Mesothelial cell of epicardium (in vitro differentiated cells): ENCODE measurements around the gene SYNGAP1. TPM values are rescaled to one million over a fixed set of nuclear protein-coding genes. Genes with fewer than 3 reads are reported as not detected.

Source experiments
- DNase-seq, 2 experiments: peaks; one replicate each; pipeline ENCODE4 v3.0.0; 2021; ENCODE audit warnings: low spot score in 2 of 2; ENCODE audit not compliant: unreplicated experiment in 2 of 2
- H3K27ac Mint-ChIP-seq: 2 replicates; pipeline ENCODE4 v1.8.0; 2021; ENCODE audit warnings: mixed read lengths
- H3K27me3 Mint-ChIP-seq: 2 replicates; pipeline ENCODE4 v1.8.0; 2021; ENCODE audit warnings: low read depth, mixed read lengths
- H3K36me3 Mint-ChIP-seq: 2 replicates; pipeline ENCODE4 v1.8.0; 2021; ENCODE audit warnings: mixed read lengths
- H3K4me1 Mint-ChIP-seq: 2 replicates; pipeline ENCODE4 v1.8.0; 2021; ENCODE audit warnings: mixed read lengths
- H3K4me3 Mint-ChIP-seq: 2 replicates; pipeline ENCODE4 v1.8.0; 2021; ENCODE audit warnings: mild to moderate bottlenecking, moderate library complexity, mixed read lengths
- H3K9me3 Mint-ChIP-seq: 2 replicates; pipeline ENCODE4 v1.8.0; 2021; ENCODE audit warnings: mixed read lengths
- total RNA-seq: library from RNA; stranded (reverse); gene quantifications from 3 replicates; pipeline ENCODE4 v1.2.1, GENCODE V29; 2021
- TF ChIP-seq, protein P1 (sequence below): fragments of 200-600 bp; sonication (generic); IDR thresholded peaks from one replicate; pipeline ENCODE4 v1.5.0; 2021; ENCODE audit warnings: antibody characterized with exemption; ENCODE audit not compliant: unreplicated experiment

The SYNGAP1 gene
- total RNA-seq, 1 donor from 2014 or later: 66.1 TPM

DNA sequence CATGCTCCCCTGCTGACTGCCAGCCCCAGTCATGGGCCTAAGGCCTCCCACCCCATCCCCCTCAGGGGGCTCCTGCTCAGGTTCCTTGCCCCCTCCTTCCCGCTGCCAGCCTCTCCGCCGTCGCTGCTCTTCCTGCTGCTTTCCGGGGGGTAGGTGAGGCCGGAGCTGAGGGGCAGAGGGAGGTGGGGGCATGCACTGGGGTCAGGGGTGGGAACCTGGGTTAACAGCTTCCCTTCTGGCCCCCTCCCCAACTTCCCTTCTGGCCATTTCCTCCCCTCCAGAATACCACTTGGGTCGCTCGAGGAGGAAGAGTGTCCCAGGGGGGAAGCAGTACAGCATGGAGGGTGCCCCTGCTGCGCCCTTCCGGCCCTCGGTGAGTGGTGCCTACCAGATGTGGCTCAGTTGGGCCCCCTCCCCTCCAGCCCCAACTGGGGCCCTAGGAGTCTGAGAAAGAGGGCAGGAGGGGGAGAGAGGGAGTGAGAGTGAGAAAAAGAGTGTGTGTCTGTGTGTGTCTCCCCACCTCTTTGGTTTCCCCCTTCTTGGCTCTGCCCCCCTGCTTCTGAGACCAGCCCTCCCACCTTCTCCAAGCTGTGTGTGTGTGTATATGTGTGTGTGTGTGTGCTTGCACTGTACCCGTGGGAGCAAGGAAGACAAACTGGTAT, 12.1 kb downstream of the SYNGAP1 start:
- Mint-ChIP-seq H3K27ac (peak overlapping the region; percentile 65), H3K9me3 (no peaks in the 10 kb centered on the region)

GRCh38 chr6:33432546-33432945, 12.7 kb downstream of the SYNGAP1 start:
- H3K36me3 Mint-ChIP-seq: peaks cover 22% of the 10 kb centered on the region
- no peaks in the 10 kb centered on the region for H3K27me3 Mint-ChIP-seq
- no peaks in the 10 kb centered on the region for H3K9me3 Mint-ChIP-seq
- peak overlapping the region; percentile 21 for H3K4me3 Mint-ChIP-seq
- TF ChIP-seq, protein P1, sequence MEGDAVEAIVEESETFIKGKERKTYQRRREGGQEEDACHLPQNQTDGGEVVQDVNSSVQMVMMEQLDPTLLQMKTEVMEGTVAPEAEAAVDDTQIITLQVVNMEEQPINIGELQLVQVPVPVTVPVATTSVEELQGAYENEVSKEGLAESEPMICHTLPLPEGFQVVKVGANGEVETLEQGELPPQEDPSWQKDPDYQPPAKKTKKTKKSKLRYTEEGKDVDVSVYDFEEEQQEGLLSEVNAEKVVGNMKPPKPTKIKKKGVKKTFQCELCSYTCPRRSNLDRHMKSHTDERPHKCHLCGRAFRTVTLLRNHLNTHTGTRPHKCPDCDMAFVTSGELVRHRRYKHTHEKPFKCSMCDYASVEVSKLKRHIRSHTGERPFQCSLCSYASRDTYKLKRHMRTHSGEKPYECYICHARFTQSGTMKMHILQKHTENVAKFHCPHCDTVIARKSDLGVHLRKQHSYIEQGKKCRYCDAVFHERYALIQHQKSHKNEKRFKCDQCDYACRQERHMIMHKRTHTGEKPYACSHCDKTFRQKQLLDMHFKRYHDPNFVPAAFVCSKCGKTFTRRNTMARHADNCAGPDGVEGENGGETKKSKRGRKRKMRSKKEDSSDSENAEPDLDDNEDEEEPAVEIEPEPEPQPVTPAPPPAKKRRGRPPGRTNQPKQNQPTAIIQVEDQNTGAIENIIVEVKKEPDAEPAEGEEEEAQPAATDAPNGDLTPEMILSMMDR: no peak
- no peak for DNase-seq
- H3K27ac Mint-ChIP-seq: peak overlapping the region; percentile 75
- H3K4me1 Mint-ChIP-seq: peaks cover 55% of the 10 kb centered on the region

More for the DNA sequence above, 12.1 kb downstream of the SYNGAP1 start:
- H3K4me3 Mint-ChIP-seq: peak overlapping the region; percentile 20
- peaks cover 18% of the 10 kb centered on the region for H3K36me3 Mint-ChIP-seq
- TF ChIP-seq, protein P1: no peak
- no peak for DNase-seq
- H3K4me1 Mint-ChIP-seq: peaks cover 60% of the 10 kb centered on the region
- H3K27me3 Mint-ChIP-seq: no peaks in the 10 kb centered on the region

GRCh38 chr6:33433001-33433543, 13.2 kb downstream of the SYNGAP1 start:
- DNase-seq: no peak
- Mint-ChIP-seq H3K9me3 (no peaks in the 10 kb centered on the region), H3K4me1 (peaks cover 54% of the 10 kb centered on the region), H3K27me3 (no peaks in the 10 kb centered on the region), H3K36me3 (peaks cover 23% of the 10 kb centered on the region), H3K4me3 (peak overlapping the region; percentile 21), H3K27ac (peak overlapping the region; percentile 75)
- TF ChIP-seq, protein P1: no peak

DNA sequence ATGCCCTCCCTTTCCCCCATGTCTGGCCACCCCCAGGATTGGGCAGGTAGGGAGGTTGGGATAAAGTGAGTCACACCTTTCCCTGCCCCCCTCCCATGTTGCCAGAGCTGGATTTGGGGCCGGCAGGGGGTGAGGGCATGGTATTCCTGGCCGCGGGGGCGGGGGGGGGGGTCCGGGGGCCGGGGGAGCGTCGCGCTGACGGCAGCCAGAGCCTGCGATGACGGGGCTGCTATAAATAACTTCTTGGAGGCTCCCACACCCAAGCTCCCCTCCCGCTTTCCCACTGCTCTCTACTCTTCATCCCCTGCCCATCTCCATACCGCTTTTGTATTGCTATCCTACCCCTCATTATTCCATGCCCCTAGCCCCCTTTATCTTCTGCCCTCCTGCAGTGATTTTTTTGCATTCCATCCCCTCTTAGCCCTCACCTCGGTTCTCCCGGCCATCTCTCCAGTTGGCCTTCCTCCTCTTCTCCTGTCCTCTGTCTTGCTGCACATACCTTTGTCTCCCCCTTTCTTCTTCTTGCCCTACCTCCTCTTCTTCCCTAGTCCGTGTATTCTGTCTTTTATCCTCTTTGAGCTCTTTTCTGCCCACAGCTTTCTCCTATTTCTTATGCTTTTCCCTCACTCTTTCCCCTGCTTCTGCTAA, 13.8 kb downstream of the SYNGAP1 start:
- Mint-ChIP-seq H3K27ac (peak overlapping the region; percentile 30), H3K9me3 (no peaks in the 10 kb centered on the region), H3K36me3 (peaks cover 29% of the 10 kb centered on the region), H3K4me1 (peaks cover 48% of the 10 kb centered on the region), H3K4me3 (peak overlapping the region; percentile 7), H3K27me3 (no peaks in the 10 kb centered on the region)
- DNase-seq: no peak
- TF ChIP-seq, protein P1: no peak

GRCh38 chr6:33434961-33435360, 15.1 kb downstream of the SYNGAP1 start:
- H3K9me3 Mint-ChIP-seq: no peaks in the 10 kb centered on the region
- DNase-seq: no peak
- H3K27me3 Mint-ChIP-seq: no peaks in the 10 kb centered on the region
- H3K27ac Mint-ChIP-seq: no peak overlapping the region
- H3K36me3 Mint-ChIP-seq: peaks cover 35% of the 10 kb centered on the region
- peaks cover 37% of the 10 kb centered on the region for H3K4me1 Mint-ChIP-seq
- TF ChIP-seq, protein P1: no peak
- H3K4me3 Mint-ChIP-seq: no peak overlapping the region
